Panc1 (cell line): ENCODE measurements around the gene PRR19. TPM values are rescaled to one million over a fixed set of nuclear protein-coding genes. Genes with fewer than 3 reads are reported as not detected.

Experiments
- ATAC-seq: fragments of 200-7000 bp; cut with Tn5 transposase; 2 replicates; pipeline ENCODE4 v1.9.1; 2020; ENCODE audit warnings: mild to moderate bottlenecking, moderate library complexity
- BruUV-seq: library from RNA; stranded (reverse); fragments of 400-500 nt; replicated peaks from 2 replicates; lab custom pipeline; 2021; lab: Mats Ljungman, UMichigan
- CTCF ChIA-PET: fragments of 300-600 bp; sonication (Branson Sonifier 250); formaldehyde crosslinking; loops from one replicate; lab custom pipeline; 2022; ENCODE audit warnings: antibody characterized with exemption; lab: Charles Lee
- POLR2A ChIA-PET: fragments of 300-600 bp; sonication (Branson Sonifier 250); formaldehyde crosslinking; loops from one replicate; lab custom pipeline; 2022; ENCODE audit warnings: antibody characterized with exemption; lab: Charles Lee
- DNase-seq: peaks from one replicate; pipeline ENCODE4 v3.0.0-alpha.2; 2010; ENCODE audit warnings: low read depth, low spot score
- H3K27ac ChIP-seq: 2 replicates; pipeline ENCODE4 v1.5.1; 2011; ENCODE audit warnings: mild to moderate bottlenecking, low read length, inconsistent platforms
- H3K27me3 ChIP-seq: fragments of 200-500 bp; sonication (Bioruptor generic); 2 replicates; pipeline ENCODE4 v1.6.0; 2014; ENCODE audit warnings: low read length, inconsistent platforms; ENCODE audit not compliant: control insufficient read depth, insufficient read depth
- H3K36me3 ChIP-seq: fragments of 200-500 bp; sonication (Bioruptor generic); 2 replicates; pipeline ENCODE4 v1.5.1; 2014; ENCODE audit warnings: inconsistent platforms, mild to moderate bottlenecking, low read length, moderate library complexity; ENCODE audit not compliant: control insufficient read depth, insufficient read depth
- H3K4me1 ChIP-seq: 2 replicates; pipeline ENCODE4 v1.5.1; 2011; ENCODE audit warnings: inconsistent platforms, mild to moderate bottlenecking, low read length, moderate library complexity; ENCODE audit not compliant: control insufficient read depth, insufficient read depth
- H3K4me3 ChIP-seq, 2 experiments: 2 replicates each; pipeline ENCODE4 v1.5.1; 2011 to 2012; ENCODE audit warnings: low read depth in 2 of 2, low read length in 2 of 2, mild to moderate bottlenecking in 2 of 2, inconsistent platforms in 1 of 2, moderate library complexity in 1 of 2
- H3K9me3 ChIP-seq: fragments of 200-500 bp; sonication (Bioruptor generic); 2 replicates; pipeline ENCODE4 v1.5.1; 2014; ENCODE audit warnings: low read depth, mild to moderate bottlenecking, inconsistent platforms, low read length, moderate library complexity; ENCODE audit not compliant: control insufficient read depth, insufficient read depth
- CTCF ChIP-seq: fragments of 450-650 bp; IDR thresholded peaks from 2 replicates; pipeline ENCODE4 v1.5.1; 2017; ENCODE audit warnings: mild to moderate bottlenecking
- POLR2AphosphoS5 ChIP-seq: IDR thresholded peaks from 2 replicates; pipeline ENCODE4 v1.6.1; 2012; ENCODE audit warnings: mild to moderate bottlenecking, low read depth, low read length, moderate library complexity
- REST ChIP-seq, 2 experiments: IDR thresholded peaks; 2 replicates each; pipeline ENCODE4 v1.6.1; 2011 to 2012; ENCODE audit warnings: low read depth in 2 of 2, control low read depth in 1 of 2, low read length in 1 of 2, mild to moderate bottlenecking in 1 of 2, moderate library complexity in 1 of 2; ENCODE audit not compliant: insufficient read depth in 1 of 2
- SIN3A ChIP-seq: IDR thresholded peaks from 2 replicates; pipeline ENCODE4 v1.6.1; 2012; ENCODE audit warnings: low read depth, mild to moderate bottlenecking, low read length, moderate library complexity, borderline replicate concordance; ENCODE audit not compliant: insufficient read depth
- TCF7L2 ChIP-seq: IDR thresholded peaks from 2 replicates; pipeline ENCODE4 v1.6.1; 2011; ENCODE audit warnings: mild to moderate bottlenecking, low read depth, low read length, inconsistent platforms
- in situ Hi-C: cut with HindIII; loops from 2 replicates; pipeline ENCODE4 v1.10.0; 2016; ENCODE audit warnings: low sequenced_read_pairs, low pct_unique_long_range_greater_than_20kb
- intact Hi-C: fragments of 100-400 bp; cut with micrococcal nuclease; formaldehyde crosslinking; loops from one replicate; pipeline ENCODE4 v1.10.0; 2022; ENCODE audit not compliant: unreplicated experiment
- total RNA-seq: library from RNA; stranded (reverse); gene quantifications from one replicate; pipeline ENCODE4 v1.2.1, GENCODE V29; 2021; ENCODE audit not compliant: unreplicated experiment

Gene PRR19
- total RNA-seq, 1 experiment from 2014 or later: 2.1 TPM

GRCh38 chr19:42289556-42290041 is 12.3 kb upstream of the PRR19 start:
- DNase-seq (no peak), ATAC-seq (no peak)
- no peaks in the 10 kb centered on the region for H3K9me3 ChIP-seq
- intact Hi-C loops: no loop called here
- no peak overlapping the region for H3K4me3 ChIP-seq
- no peak overlapping the region for H3K27ac ChIP-seq
- H3K27me3 ChIP-seq: no peaks in the 10 kb centered on the region
- POLR2A ChIA-PET: no interaction called here
- peaks cover 15% of the 10 kb centered on the region for H3K4me1 ChIP-seq
- CTCF ChIA-PET: no interaction called here
- TF ChIP-seq SIN3A (no peak), POLR2AphosphoS5 (no peak), CTCF (no peak), REST (IDR thresholded peaks at IDR 0.05; ENCODE audit: insufficient read depth in 1 of 2, low read depth in 2 of 2, low read length in 1 of 2) (no peak), TCF7L2 (no peak)
- BruUV-seq: no TSS peak
- in situ Hi-C loops: no loop called here
- no peaks in the 10 kb centered on the region; the same call in 1 of the 2 replicates for H3K36me3 ChIP-seq

- Histone ChIP-seq H3K4me3 (no peak overlapping the region), H3K9me3 (no peaks in the 10 kb centered on the region), H3K4me1 (peaks cover 12% of the 10 kb centered on the region), H3K27ac (no peak overlapping the region), H3K27me3 (no peaks in the 10 kb centered on the region), H3K36me3 (no peaks in the 10 kb centered on the region; the same call in 1 of the 2 replicates)
- ChIA-PET POLR2A (no interaction called here), CTCF (no interaction called here)
- BruUV-seq: no TSS peak
- TF ChIP-seq POLR2AphosphoS5: no peak
- no peak for TF ChIP-seq TCF7L2
- TF ChIP-seq REST (IDR thresholded peaks at IDR 0.05; ENCODE audit: insufficient read depth in 1 of 2, low read depth in 2 of 2, low read length in 1 of 2): no peak
- TF ChIP-seq CTCF: no peak
- no peak for TF ChIP-seq SIN3A
- ATAC-seq: no peak
- in situ Hi-C loops (no loop called here), intact Hi-C loops (no loop called here)
- no peak for DNase-seq
Observed at GRCh38 chr19:42290136-42290522, 11.8 kb upstream of the PRR19 start.
